ENCODE results near the gene ABTB2. TPM values are rescaled to one million over a fixed set of nuclear protein-coding genes. Genes with fewer than 3 reads are reported as not detected.
A peak's percentile ranks its signal among the peaks of the same experiment; 100 is the strongest.

Gene ABTB2
- total and polyA plus RNA-seq, 2 of the 8 experiments (the other 6 are each of a cell fraction or from before 2014, with no cell fraction given): 7.7 to 10.2 TPM

- TF ChIP-seq SP1 (IDR thresholded peaks at IDR 0.05; ENCODE audit: low read depth, low read length) (0 out of 2 replicates have a peak, but pooled peaks have one; percentile 45), RXRA (IDR thresholded peaks at IDR 0.05; ENCODE audit: insufficient read depth, low read depth, low read length) (no peak), CTCF (IDR thresholded peaks at IDR 0.05; ENCODE audit: control extremely low read depth in 1 of 3, insufficient read depth in 1 of 3, low read depth in 1 of 3, low read length in 3 of 3) (no peak), SP4 (IDR thresholded peaks at IDR 0.05; ENCODE audit: low read length) (no peak), USF2 (IDR thresholded peaks at IDR 0.05; ENCODE audit: low read length) (no peak), SP2 (IDR thresholded peaks at IDR 0.05; ENCODE audit: low read length) (no peak), EP300 (IDR thresholded peaks at IDR 0.05; ENCODE audit: borderline replicate concordance in 1 of 2, low read depth in 2 of 2, low read length in 2 of 2) (peak in 1 of 2 experiments; percentile 8; a peak in 1 of 3 replicates), PHF8 (conservative IDR thresholded peaks at IDR 0.05; ENCODE audit: low read depth, low read length) (no peak), JUN (IDR thresholded peaks at IDR 0.05; ENCODE audit: low read depth, low read length) (0 out of 2 replicates have a peak, but pooled peaks have one; percentile 44), EZH2 (IDR thresholded peaks at IDR 0.05; ENCODE audit: low read depth, low read length, severe bottlenecking) (no peak), ASH2L (IDR thresholded peaks at IDR 0.05; ENCODE audit: low read length) (peak; percentile 72), JUND (IDR thresholded peaks at IDR 0.05; ENCODE audit: low read length) (peak; percentile 93), GTF2F1 (IDR thresholded peaks at IDR 0.05; ENCODE audit: borderline replicate concordance, low read depth, low read length) (no peak), FOSL1 (IDR thresholded peaks at IDR 0.05; ENCODE audit: insufficient read depth, low read depth, low read length) (no peak), BACH1 (IDR thresholded peaks at IDR 0.05; ENCODE audit: low read length) (no peak), RNF2 (IDR thresholded peaks at IDR 0.05; ENCODE audit: borderline replicate concordance, low read depth, low read length, missing control alignments, poor library complexity, severe bottlenecking) (no peak), SIN3A (conservative IDR thresholded peaks at IDR 0.05 in 1 of 2, IDR thresholded peaks at IDR 0.05 in 1 of 2; ENCODE audit: low read depth in 1 of 2, low read length in 2 of 2) (0 out of 4 replicates have a peak, but pooled peaks of 1 of the 2 experiments have one; percentile 21), CBX8 (IDR thresholded peaks at IDR 0.05; ENCODE audit: borderline replicate concordance, low read depth, low read length) (no peak)
Measured at GRCh38 chr11:34234086-34234740, 123.6 kb downstream of the ABTB2 start (continued).
